WTC11 (cell line): ENCODE results near the gene SLC17A2. TPM values are rescaled to one million over a fixed set of nuclear protein-coding genes. Genes with fewer than 3 reads are reported as not detected.

Experiments
- ATAC-seq: fragments of 200-7000 bp; cut with Tn5 transposase; 2 replicates; pipeline ENCODE4 v1.10.0; 2021; ENCODE audit warnings: mild to moderate bottlenecking, moderate library complexity
- CTCF ChIA-PET: fragments of 300-600 bp; sonication (Branson Sonifier 250); formaldehyde crosslinking; loops from one replicate; lab custom pipeline; 2021; ENCODE audit warnings: antibody characterized with exemption; lab: Charles Lee
- POLR2A ChIA-PET: fragments of 350-600 bp; sonication (Branson Sonifier 250); formaldehyde crosslinking; loops from one replicate; lab custom pipeline; 2021; ENCODE audit warnings: antibody characterized with exemption; lab: Charles Lee
- DNase-seq: peaks from one replicate; pipeline ENCODE4 v3.0.0; 2021; ENCODE audit warnings: low spot score
- H3K27ac Mint-ChIP-seq: 2 replicates; pipeline ENCODE4 v1.8.0; 2021; ENCODE audit warnings: mixed read lengths
- H3K27me3 Mint-ChIP-seq: 2 replicates; pipeline ENCODE4 v1.8.0; 2021; ENCODE audit warnings: low read depth, mild to moderate bottlenecking, moderate library complexity, mixed read lengths
- H3K36me3 Mint-ChIP-seq: 2 replicates; pipeline ENCODE4 v1.8.0; 2021; ENCODE audit warnings: mixed read lengths
- H3K4me1 Mint-ChIP-seq: 2 replicates; pipeline ENCODE4 v1.8.0; 2022; ENCODE audit warnings: mixed read lengths
- H3K4me3 Mint-ChIP-seq: 2 replicates; pipeline ENCODE4 v1.8.0; 2021; ENCODE audit warnings: mild to moderate bottlenecking, moderate library complexity, mixed read lengths
- H3K9me3 Mint-ChIP-seq: 2 replicates; pipeline ENCODE4 v1.8.0; 2021; ENCODE audit warnings: mixed read lengths
- ELF4 ChIP-seq: sonication (generic); formaldehyde crosslinking; IDR thresholded peaks from 2 replicates; pipeline ENCODE4 v1.8.1; 2022; ENCODE audit warnings: low read depth, mild to moderate bottlenecking, moderate library complexity, missing genetic modification reagents
- GTF2I ChIP-seq: fragments of 250-450 bp; sonication (Bioruptor Pico); conservative IDR thresholded peaks from 2 replicates; pipeline ENCODE4 v1.4.0; 2021; ENCODE audit warnings: mild to moderate bottlenecking
- JUN ChIP-seq: sonication (generic); formaldehyde crosslinking; IDR thresholded peaks from 2 replicates; pipeline ENCODE4 v1.8.0; 2023; ENCODE audit warnings: mild to moderate bottlenecking, missing genetic modification reagents
- MXD4 ChIP-seq: fragments of 250-450 bp; sonication (Bioruptor Pico); IDR thresholded peaks from 2 replicates; pipeline ENCODE4 v1.8.0; 2021; ENCODE audit warnings: mild to moderate bottlenecking, moderate library complexity, borderline replicate concordance
- MYBL2 ChIP-seq: sonication (generic); formaldehyde crosslinking; IDR thresholded peaks from 2 replicates; pipeline ENCODE4 v1.8.1; 2023; ENCODE audit warnings: mild to moderate bottlenecking, moderate library complexity, missing genetic modification reagents
- SMAD4 ChIP-seq: sonication (generic); formaldehyde crosslinking; IDR thresholded peaks from 2 replicates; pipeline ENCODE4 v1.8.0; 2022; ENCODE audit warnings: mild to moderate bottlenecking, missing genetic modification reagents
- SOX15 ChIP-seq: fragments of 250-450 bp; sonication (Bioruptor Pico); IDR thresholded peaks from 2 replicates; pipeline ENCODE4 v1.9.0; 2021; ENCODE audit warnings: mild to moderate bottlenecking
- ZNF219 ChIP-seq: sonication (generic); formaldehyde crosslinking; IDR thresholded peaks from 2 replicates; pipeline ENCODE4 v1.8.0; 2023; ENCODE audit warnings: missing genetic modification reagents, mild to moderate bottlenecking, borderline replicate concordance
- ZNF232 ChIP-seq: sonication (generic); formaldehyde crosslinking; IDR thresholded peaks from 2 replicates; pipeline ENCODE4 v1.8.0; 2022; ENCODE audit warnings: mild to moderate bottlenecking, missing genetic modification reagents
- ZNF263 ChIP-seq: sonication (generic); formaldehyde crosslinking; IDR thresholded peaks from 2 replicates; pipeline ENCODE4 v1.8.1; 2022; ENCODE audit warnings: low read depth, mild to moderate bottlenecking, moderate library complexity, missing genetic modification reagents
- total RNA-seq: library from RNA; stranded (reverse); gene quantifications from 3 replicates; pipeline ENCODE4 v1.2.3, GENCODE V29; 2021
- TF ChIP-seq, protein P1 (sequence below): sonication (generic); formaldehyde crosslinking; IDR thresholded peaks from 2 replicates; pipeline ENCODE4 v1.8.0; 2023; ENCODE audit warnings: missing genetic modification reagents, mild to moderate bottlenecking, borderline replicate concordance
- TF ChIP-seq, protein P2 (sequence below): sonication (generic); formaldehyde crosslinking; IDR thresholded peaks from 2 replicates; pipeline ENCODE4 v1.8.1; 2022; ENCODE audit warnings: missing genetic modification reagents, borderline replicate concordance
- TF ChIP-seq, protein P3 (sequence below): sonication (generic); formaldehyde crosslinking; IDR thresholded peaks from 2 replicates; pipeline ENCODE4 v1.8.0; 2022; ENCODE audit warnings: mild to moderate bottlenecking, missing genetic modification reagents
- TF ChIP-seq, protein P4 (sequence below): sonication (generic); formaldehyde crosslinking; conservative IDR thresholded peaks from 2 replicates; pipeline ENCODE4 v1.8.1; 2022; ENCODE audit warnings: mild to moderate bottlenecking, missing genetic modification reagents
- TF ChIP-seq, protein P5 (sequence below): fragments of 250-450 bp; sonication (Bioruptor Pico); IDR thresholded peaks from 2 replicates; pipeline ENCODE4 v1.9.0; 2021; ENCODE audit warnings: mild to moderate bottlenecking
- TF ChIP-seq, protein P6 (sequence below): fragments of 200-600 bp; IDR thresholded peaks from 2 replicates; pipeline ENCODE4 v1.8.0; 2022; ENCODE audit warnings: antibody characterized with exemption
- TF ChIP-seq, protein P7 (sequence below): sonication (generic); formaldehyde crosslinking; IDR thresholded peaks from 2 replicates; pipeline ENCODE4 v1.8.1; 2023; ENCODE audit warnings: mild to moderate bottlenecking, missing genetic modification reagents, borderline replicate concordance
- TF ChIP-seq, protein P8 (sequence below): sonication (generic); formaldehyde crosslinking; IDR thresholded peaks from 2 replicates; pipeline ENCODE4 v1.8.0; 2022; ENCODE audit warnings: mild to moderate bottlenecking, missing genetic modification reagents

SLC17A2 gene
- total RNA-seq, 1 experiment from 2014 or later: not detected

DNA sequence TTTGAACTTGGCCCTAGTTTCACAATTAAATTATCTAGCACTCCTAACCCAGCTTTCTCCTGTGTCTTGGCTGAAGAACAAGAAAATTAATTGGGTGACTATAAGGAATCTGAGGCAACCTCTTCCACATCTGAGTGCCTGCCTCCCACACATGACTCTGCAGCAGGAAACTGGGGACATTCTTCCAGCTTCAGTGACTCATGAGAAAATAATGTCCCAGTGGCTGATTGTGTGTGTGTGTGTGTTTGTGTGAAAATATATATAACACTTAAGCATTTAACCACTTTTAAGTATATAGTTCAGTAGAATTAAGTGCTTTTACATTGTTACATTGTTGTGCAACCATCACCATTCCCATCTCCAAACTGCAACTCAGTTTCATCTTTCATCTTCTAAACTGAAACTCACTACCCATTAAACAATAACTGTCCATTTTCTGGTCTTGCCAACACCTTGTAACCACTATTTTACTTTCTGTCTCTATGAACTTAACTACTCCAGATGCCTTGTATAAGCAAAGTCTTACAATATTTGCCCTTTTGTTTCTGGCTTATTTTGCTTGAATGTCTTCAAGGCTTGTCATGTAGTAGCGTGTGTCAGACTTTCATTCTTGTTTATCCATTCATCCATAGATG lies 40.8 kb upstream of the SLC17A2 start:
- TF ChIP-seq, protein P1, sequence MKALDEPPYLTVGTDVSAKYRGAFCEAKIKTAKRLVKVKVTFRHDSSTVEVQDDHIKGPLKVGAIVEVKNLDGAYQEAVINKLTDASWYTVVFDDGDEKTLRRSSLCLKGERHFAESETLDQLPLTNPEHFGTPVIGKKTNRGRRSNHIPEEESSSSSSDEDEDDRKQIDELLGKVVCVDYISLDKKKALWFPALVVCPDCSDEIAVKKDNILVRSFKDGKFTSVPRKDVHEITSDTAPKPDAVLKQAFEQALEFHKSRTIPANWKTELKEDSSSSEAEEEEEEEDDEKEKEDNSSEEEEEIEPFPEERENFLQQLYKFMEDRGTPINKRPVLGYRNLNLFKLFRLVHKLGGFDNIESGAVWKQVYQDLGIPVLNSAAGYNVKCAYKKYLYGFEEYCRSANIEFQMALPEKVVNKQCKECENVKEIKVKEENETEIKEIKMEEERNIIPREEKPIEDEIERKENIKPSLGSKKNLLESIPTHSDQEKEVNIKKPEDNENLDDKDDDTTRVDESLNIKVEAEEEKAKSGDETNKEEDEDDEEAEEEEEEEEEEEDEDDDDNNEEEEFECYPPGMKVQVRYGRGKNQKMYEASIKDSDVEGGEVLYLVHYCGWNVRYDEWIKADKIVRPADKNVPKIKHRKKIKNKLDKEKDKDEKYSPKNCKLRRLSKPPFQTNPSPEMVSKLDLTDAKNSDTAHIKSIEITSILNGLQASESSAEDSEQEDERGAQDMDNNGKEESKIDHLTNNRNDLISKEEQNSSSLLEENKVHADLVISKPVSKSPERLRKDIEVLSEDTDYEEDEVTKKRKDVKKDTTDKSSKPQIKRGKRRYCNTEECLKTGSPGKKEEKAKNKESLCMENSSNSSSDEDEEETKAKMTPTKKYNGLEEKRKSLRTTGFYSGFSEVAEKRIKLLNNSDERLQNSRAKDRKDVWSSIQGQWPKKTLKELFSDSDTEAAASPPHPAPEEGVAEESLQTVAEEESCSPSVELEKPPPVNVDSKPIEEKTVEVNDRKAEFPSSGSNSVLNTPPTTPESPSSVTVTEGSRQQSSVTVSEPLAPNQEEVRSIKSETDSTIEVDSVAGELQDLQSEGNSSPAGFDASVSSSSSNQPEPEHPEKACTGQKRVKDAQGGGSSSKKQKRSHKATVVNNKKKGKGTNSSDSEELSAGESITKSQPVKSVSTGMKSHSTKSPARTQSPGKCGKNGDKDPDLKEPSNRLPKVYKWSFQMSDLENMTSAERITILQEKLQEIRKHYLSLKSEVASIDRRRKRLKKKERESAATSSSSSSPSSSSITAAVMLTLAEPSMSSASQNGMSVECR: no peak
- no peak for TF ChIP-seq GTF2I (CRISPR knock-in tag)
- TF ChIP-seq ZNF263 (CRISPR knock-in tag): no peak
- TF ChIP-seq JUN (CRISPR knock-in tag): no peak
- no peak for TF ChIP-seq MYBL2 (CRISPR knock-in tag)
- TF ChIP-seq ZNF219 (CRISPR knock-in tag): no peak
- TF ChIP-seq, protein P2, sequence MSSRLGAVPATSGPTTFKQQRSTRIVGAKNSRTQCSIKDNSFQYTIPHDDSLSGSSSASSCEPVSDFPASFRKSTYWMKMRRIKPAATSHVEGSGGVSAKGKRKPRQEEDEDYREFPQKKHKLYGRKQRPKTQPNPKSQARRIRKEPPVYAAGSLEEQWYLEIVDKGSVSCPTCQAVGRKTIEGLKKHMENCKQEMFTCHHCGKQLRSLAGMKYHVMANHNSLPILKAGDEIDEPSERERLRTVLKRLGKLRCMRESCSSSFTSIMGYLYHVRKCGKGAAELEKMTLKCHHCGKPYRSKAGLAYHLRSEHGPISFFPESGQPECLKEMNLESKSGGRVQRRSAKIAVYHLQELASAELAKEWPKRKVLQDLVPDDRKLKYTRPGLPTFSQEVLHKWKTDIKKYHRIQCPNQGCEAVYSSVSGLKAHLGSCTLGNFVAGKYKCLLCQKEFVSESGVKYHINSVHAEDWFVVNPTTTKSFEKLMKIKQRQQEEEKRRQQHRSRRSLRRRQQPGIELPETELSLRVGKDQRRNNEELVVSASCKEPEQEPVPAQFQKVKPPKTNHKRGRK: no peak
- TF ChIP-seq ZNF232 (CRISPR knock-in tag): no peak
- TF ChIP-seq, protein P3, sequence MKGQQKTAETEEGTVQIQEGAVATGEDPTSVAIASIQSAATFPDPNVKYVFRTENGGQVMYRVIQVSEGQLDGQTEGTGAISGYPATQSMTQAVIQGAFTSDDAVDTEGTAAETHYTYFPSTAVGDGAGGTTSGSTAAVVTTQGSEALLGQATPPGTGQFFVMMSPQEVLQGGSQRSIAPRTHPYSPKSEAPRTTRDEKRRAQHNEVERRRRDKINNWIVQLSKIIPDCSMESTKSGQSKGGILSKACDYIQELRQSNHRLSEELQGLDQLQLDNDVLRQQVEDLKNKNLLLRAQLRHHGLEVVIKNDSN (CRISPR knock-in tag): no peak
- TF ChIP-seq, protein P4, sequence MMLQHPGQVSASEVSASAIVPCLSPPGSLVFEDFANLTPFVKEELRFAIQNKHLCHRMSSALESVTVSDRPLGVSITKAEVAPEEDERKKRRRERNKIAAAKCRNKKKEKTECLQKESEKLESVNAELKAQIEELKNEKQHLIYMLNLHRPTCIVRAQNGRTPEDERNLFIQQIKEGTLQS (CRISPR knock-in tag): no peak
- TF ChIP-seq MXD4: no peak
- TF ChIP-seq, protein P5, sequence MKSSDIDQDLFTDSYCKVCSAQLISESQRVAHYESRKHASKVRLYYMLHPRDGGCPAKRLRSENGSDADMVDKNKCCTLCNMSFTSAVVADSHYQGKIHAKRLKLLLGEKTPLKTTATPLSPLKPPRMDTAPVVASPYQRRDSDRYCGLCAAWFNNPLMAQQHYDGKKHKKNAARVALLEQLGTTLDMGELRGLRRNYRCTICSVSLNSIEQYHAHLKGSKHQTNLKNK (CRISPR knock-in tag): no peak
- TF ChIP-seq, protein P6, sequence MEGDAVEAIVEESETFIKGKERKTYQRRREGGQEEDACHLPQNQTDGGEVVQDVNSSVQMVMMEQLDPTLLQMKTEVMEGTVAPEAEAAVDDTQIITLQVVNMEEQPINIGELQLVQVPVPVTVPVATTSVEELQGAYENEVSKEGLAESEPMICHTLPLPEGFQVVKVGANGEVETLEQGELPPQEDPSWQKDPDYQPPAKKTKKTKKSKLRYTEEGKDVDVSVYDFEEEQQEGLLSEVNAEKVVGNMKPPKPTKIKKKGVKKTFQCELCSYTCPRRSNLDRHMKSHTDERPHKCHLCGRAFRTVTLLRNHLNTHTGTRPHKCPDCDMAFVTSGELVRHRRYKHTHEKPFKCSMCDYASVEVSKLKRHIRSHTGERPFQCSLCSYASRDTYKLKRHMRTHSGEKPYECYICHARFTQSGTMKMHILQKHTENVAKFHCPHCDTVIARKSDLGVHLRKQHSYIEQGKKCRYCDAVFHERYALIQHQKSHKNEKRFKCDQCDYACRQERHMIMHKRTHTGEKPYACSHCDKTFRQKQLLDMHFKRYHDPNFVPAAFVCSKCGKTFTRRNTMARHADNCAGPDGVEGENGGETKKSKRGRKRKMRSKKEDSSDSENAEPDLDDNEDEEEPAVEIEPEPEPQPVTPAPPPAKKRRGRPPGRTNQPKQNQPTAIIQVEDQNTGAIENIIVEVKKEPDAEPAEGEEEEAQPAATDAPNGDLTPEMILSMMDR: no peak
- TF ChIP-seq ELF4 (CRISPR knock-in tag): no peak
- TF ChIP-seq, protein P7, sequence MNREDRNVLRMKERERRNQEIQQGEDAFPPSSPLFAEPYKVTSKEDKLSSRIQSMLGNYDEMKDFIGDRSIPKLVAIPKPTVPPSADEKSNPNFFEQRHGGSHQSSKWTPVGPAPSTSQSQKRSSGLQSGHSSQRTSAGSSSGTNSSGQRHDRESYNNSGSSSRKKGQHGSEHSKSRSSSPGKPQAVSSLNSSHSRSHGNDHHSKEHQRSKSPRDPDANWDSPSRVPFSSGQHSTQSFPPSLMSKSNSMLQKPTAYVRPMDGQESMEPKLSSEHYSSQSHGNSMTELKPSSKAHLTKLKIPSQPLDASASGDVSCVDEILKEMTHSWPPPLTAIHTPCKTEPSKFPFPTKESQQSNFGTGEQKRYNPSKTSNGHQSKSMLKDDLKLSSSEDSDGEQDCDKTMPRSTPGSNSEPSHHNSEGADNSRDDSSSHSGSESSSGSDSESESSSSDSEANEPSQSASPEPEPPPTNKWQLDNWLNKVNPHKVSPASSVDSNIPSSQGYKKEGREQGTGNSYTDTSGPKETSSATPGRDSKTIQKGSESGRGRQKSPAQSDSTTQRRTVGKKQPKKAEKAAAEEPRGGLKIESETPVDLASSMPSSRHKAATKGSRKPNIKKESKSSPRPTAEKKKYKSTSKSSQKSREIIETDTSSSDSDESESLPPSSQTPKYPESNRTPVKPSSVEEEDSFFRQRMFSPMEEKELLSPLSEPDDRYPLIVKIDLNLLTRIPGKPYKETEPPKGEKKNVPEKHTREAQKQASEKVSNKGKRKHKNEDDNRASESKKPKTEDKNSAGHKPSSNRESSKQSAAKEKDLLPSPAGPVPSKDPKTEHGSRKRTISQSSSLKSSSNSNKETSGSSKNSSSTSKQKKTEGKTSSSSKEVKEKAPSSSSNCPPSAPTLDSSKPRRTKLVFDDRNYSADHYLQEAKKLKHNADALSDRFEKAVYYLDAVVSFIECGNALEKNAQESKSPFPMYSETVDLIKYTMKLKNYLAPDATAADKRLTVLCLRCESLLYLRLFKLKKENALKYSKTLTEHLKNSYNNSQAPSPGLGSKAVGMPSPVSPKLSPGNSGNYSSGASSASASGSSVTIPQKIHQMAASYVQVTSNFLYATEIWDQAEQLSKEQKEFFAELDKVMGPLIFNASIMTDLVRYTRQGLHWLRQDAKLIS (CRISPR knock-in tag): no peak
- TF ChIP-seq SMAD4: no peak
- TF ChIP-seq, protein P8, sequence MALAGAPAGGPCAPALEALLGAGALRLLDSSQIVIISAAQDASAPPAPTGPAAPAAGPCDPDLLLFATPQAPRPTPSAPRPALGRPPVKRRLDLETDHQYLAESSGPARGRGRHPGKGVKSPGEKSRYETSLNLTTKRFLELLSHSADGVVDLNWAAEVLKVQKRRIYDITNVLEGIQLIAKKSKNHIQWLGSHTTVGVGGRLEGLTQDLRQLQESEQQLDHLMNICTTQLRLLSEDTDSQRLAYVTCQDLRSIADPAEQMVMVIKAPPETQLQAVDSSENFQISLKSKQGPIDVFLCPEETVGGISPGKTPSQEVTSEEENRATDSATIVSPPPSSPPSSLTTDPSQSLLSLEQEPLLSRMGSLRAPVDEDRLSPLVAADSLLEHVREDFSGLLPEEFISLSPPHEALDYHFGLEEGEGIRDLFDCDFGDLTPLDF: no peak
- TF ChIP-seq SOX15 (CRISPR knock-in tag): no peak
- TF ChIP-seq, all 79 proteins: peak for 0
- ATAC-seq: no peak
- no peaks in the 10 kb centered on the region for H3K9me3 Mint-ChIP-seq
- H3K36me3 Mint-ChIP-seq: peaks cover 29% of the 10 kb centered on the region
- H3K27ac Mint-ChIP-seq: no peak overlapping the region
- H3K4me3 Mint-ChIP-seq: no peak overlapping the region
- ChIA-PET POLR2A (no interaction called here), CTCF (interaction anchor here (1.5 kb wide), 1 partner anchor 21 kb away, joined by 5 read pairs; no protein-coding TSS in a partner anchor)
- peaks cover 13% of the 10 kb centered on the region for H3K4me1 Mint-ChIP-seq
- no peak for DNase-seq
- H3K27me3 Mint-ChIP-seq: peaks cover 26% of the 10 kb centered on the region
